HFF-Myc (cell line): ENCODE data around the gene ANKRD61.
"Not testable (repeated sequence)": the region's sequence is repeated elsewhere in the genome, so short reads cannot be mapped to it uniquely, and the experiment has no call there.

Source experiments
- DNase-seq: peaks from one replicate; pipeline ENCODE4 v3.0.0-alpha.2; 2011; ENCODE audit warnings: low read depth; ENCODE audit errors: extremely low read depth
- H3K4me3 ChIP-seq: replicated peaks from 2 replicates; pipeline ENCODE4 v1.5.1; 2011; ENCODE audit warnings: low read depth, mild to moderate bottlenecking, control low read depth, low read length
- CTCF ChIP-seq: IDR thresholded peaks from 2 replicates; pipeline ENCODE4 v1.5.1; 2012; ENCODE audit warnings: mild to moderate bottlenecking, low read depth, low read length, control low read depth; ENCODE audit errors: missing control alignments

ANKRD61 gene

GRCh38 chr7:6032641-6033040, 1.5 kb downstream of the ANKRD61 start:
- H3K4me3 ChIP-seq: no peak overlapping the region
- no peak for DNase-seq
- TF ChIP-seq CTCF: no peak

- no peak for TF ChIP-seq CTCF
- DNase-seq: no peak
- H3K4me3 ChIP-seq: no peak overlapping the region
Observed at GRCh38 chr7:6035165-6035564, 4.0 kb downstream of the ANKRD61 start.

- TF ChIP-seq CTCF: no peak
- no peak overlapping the region for H3K4me3 ChIP-seq
- DNase-seq: no peak
Observed at GRCh38 chr7:6035686-6036085, 4.5 kb downstream of the ANKRD61 start.

GRCh38 chr7:6049780-6050179, 18.6 kb downstream of the ANKRD61 start:
- TF ChIP-seq CTCF: no peak
- no peak overlapping the region for H3K4me3 ChIP-seq
- no peak for DNase-seq

GRCh38 chr7:6051185-6051584, 20.0 kb downstream of the ANKRD61 start:
- H3K4me3 ChIP-seq: not testable (repeated sequence)

GRCh38 chr7:6056616-6057015, 25.4 kb downstream of the ANKRD61 start:
- H3K4me3 ChIP-seq: no peak overlapping the region
- no peak for DNase-seq
- TF ChIP-seq CTCF: no peak

More at GRCh38 chr7:6051185-6051584, 20.0 kb downstream of the ANKRD61 start:
- DNase-seq: not testable (repeated sequence)

- no peak for DNase-seq
- peak overlapping the region; percentile 88 for H3K4me3 ChIP-seq
- no peak for TF ChIP-seq CTCF
Observed at GRCh38 chr7:6057316-6058129, 26.3 kb downstream of the ANKRD61 start.

- not testable (repeated sequence) for DNase-seq, H3K4me3 ChIP-seq
Observed at GRCh38 chr7:6059941-6060340, 28.8 kb downstream of the ANKRD61 start.
